ENCODE data around the gene SENP1.

The SENP1 gene

DNA sequence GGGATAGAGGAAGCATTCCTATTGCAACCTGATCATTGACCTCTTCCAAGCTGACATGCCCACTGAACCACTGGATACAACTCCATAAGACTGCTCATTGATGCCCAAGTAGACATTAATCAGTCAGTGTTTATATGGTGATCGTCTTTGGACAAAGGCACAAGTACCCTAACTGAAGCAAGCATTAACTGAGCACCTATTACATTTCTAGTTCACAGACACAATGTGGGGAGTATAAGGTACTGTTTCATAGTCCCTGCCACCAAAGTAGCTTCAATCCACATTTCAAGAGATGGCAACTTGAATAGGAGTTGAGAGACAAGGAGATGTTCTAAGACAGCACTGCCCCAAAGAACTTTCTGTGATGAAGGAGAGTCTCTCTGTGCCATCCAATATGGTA, 90.8 kb downstream of the SENP1 start:
- no peak for DNase-seq

DNA sequence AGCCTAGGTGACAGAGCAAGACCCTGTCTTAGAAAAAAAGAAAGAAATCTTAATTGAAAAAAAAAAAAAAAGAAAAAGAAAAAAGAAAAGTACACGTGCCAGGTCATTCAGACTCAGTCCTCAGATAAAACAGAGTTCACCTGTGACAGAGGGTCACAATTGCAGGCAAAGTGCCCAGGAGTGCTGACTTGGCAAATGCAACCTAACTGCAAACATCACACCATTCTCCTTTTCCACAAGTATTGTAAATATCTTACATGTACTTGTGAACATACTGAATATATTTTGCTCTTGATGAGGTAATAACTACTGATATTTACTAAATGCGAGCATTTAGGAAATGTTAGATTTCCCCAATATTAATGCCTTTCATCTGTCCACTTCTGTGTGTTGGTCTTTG, 92.6 kb downstream of the SENP1 start:
- DNase-seq = no peak

DNA sequence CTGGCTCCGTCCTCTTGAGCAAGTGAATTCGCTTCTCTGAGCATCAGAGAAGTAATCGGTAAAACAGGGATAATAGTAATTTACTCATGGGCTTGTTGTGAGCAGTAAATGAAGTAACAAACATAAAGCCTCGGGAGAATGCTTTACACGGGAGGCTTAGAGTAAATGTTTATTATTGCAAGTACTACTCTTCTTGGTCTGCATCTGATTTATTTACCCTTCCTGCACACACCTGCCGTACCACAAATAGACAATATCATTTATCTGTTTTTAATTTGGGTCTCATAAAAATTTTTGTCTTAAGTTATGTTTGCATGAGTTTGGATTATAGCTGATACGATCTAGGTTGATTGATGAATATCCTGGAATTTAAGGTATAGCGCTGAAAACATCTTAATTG, 93.8 kb downstream of the SENP1 start:
- DNase-seq = no peak

DNA sequence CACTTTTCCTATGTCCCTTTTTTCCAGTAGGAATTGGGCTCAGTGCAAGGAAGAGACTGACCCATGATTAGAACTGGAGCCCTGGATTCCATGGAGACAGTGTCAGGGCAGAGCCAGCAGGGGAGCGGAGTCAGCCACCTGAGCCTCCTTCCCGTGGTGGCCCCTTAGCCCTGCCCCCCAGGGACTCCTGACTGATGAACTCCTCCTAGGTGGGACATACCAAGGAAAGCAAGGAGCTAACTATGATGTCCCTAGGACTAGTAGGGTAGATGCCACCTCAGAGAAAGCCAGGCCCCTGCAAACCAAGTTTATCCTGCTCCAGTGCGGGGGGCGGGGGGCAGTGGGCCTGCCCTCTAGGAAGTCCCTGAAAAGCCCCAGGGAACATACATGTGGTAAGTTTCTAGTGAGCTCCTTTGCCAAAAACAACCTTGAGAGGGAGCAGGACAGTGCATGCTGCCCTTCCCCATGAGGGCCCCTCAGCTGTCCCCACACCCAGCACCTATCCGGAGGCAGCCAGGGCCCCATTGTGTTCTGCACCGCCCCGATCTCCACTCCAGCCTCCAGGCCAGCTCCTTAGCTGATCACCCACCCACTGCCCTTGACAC, 95.4 kb downstream of the SENP1 start:
- no peak for DNase-seq

DNA sequence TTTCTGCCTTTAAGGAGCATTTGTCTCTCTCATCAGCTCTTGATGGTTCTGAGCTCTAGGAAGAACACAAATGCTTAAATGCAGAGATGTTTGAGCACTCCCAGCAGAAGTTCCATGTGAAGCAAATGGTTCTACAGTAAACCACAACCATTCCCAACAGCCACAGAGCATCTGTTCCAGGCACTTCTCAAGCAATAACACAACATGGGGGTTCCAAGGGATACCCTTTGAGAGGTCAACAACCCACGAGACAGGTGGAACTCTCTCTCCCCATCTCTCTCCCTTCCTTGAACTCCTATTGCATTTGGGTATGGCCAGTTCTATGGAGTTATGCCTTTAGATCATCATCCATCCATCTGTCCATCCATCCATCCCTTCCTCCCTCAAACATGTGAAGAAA, 96.4 kb downstream of the SENP1 start:
- no peak for DNase-seq

DNA sequence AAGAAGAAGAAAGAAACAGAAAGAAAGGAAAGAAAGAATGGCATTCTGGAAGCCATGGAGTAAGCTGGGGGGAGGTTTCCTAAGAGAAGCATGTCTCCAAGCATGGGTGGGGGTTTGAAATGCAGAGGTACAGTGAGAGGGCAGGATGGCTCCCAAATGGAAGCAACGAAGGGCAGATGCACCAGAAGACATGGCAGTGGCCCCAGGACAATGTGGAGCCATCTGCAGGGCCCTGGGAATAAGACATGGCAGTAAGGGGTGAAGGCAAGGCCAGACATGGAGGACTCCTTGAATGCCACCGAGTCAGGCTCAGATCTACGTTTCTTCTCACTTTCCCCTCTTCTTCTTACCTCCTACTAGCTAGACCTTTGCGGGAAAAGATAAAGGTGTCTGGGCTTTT, 96.9 kb downstream of the SENP1 start:
- DNase-seq = no peak

DNA sequence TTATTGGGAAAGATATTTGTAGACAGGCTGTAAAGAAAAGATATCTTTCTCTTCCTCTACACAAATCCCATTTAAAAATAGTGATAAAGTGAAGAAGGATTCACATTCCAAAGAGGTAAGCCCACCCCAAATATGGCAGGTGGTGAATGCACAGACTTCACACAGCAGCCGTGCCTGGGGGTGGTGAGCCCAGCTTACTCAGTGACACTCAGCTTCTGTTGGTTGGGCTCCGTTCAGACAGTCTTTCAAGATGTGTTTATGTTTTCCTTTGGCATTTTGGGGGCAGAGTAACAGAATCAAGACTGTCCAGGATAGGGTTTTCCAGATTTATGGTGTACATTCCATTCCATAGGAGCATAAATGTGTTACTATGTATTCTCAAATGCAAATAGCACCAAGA, 97.5 kb downstream of the SENP1 start:
- no peak for DNase-seq

DNA sequence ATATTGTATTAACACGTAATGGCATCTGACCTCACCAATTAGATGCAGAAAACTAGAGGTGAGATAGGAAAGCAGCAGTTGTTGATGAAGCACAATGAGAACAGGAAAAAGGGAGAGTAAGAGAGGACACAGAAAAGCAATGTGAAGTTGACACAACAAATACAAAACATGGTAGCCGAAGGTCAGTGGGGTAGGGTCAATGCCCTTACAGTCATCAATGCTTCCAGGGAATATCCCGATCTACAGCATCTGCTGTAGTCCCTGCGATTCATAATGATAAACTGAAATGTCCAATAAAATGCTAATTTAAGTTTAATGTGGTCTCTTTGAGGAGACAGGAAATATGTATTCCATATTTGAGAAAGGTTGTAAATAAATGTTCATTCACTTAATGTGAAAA, 98.7 kb downstream of the SENP1 start:
- no peak for DNase-seq

DNA sequence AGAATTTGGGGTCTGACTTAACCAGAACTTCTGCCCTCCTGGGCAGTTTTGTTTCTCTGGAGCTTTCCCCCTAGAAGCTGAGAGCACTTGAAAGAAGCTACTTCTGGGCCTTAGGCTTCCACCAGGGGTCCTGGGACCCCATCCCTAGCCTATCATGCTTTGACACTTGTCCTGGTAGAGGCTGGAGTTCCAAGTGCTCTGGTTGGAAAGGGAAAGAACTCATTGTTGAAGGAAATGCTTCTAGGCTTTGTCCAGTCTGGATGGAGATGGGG, 100.2 kb downstream of the SENP1 start:
- DNase-seq = no peak

DNA sequence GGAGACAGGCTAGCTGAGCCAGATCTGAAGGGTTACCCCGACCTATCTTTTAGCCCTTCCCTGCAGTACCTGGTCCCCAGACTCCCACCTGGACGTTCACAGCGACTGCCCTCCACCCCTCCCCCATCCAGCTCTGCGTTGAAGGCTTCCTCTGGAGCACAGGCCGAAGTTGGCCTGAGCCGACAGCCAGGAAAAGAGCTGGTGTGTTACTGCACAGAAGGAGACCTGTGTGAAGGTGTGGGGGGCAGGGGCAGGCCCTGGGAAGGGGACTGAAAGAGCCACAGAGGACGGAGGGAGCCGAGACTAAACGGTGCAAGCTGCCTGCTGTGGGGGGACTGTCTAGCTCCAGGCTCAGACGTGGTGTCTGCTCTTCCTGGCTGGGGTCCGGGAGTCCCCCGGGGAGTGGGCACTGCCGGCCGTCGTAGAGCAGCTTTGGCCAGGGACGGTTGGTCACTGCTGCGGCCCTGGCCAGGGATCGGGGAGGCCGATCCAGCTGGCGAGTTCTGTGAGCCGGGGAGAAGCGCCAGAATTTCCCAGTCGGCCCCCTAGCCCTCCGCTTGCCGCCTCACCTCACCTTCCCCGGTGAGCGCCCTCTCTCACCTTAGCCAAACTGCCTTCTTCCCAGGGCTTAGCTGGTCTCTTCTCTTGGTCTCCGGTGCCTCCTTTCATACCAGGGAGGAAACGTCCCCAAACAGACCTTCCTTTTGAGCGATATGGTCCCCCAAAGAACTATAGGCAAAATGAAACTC, 100.7 kb downstream of the SENP1 start:
- DNase-seq = no peak

DNA sequence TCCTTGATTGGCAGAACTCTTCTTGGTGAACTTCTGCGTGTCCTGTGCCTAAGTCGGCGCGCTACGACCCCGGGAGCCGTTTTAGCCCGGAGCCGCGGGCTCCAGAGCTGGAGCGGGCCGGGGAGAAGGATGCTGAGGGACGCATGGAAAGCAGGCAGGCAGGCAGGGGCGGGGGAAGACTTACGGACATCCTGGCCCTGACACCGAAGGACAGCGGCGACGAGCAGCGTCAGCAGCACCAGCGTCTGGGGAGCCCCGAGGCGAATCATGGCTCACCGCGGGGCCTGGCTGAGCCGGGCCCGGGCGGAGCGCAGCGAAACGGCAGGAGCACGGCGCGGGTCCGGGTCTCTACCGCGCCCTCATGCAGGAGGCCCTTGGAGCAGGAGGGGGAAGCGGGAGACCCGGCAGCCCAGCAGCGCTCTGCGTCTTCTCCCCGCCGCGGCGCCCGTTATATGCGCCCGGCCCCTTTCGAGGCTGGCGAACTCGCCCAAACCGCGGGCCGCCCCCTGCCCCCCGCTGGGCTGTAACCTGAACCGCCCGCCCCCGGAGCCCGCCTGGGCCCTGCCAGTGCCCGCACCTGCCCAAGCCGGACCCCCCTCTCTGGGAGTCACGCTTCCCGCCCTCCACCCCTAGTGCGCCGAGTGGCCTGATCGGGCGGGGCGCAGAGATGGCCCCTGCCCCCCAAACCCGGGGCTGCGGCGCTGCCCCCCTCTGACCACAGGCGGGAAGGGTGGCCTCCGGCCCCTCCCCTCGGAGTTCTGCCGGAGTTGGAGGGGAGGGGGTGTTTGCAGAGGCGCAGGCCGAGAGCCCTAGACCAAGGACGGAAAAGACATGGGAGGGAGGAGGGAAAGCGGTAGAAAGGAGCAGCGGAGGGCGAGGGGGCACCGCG, 101.6 kb downstream of the SENP1 start, which contains the start of gene COL2A1:
TSS of gene COL2A1 (minus strand) at position 424 of the 889 bp plus-strand sequence. CDS start at position 269, 155 bp downstream.
- DNase-seq = peak; percentile 84

DNA sequence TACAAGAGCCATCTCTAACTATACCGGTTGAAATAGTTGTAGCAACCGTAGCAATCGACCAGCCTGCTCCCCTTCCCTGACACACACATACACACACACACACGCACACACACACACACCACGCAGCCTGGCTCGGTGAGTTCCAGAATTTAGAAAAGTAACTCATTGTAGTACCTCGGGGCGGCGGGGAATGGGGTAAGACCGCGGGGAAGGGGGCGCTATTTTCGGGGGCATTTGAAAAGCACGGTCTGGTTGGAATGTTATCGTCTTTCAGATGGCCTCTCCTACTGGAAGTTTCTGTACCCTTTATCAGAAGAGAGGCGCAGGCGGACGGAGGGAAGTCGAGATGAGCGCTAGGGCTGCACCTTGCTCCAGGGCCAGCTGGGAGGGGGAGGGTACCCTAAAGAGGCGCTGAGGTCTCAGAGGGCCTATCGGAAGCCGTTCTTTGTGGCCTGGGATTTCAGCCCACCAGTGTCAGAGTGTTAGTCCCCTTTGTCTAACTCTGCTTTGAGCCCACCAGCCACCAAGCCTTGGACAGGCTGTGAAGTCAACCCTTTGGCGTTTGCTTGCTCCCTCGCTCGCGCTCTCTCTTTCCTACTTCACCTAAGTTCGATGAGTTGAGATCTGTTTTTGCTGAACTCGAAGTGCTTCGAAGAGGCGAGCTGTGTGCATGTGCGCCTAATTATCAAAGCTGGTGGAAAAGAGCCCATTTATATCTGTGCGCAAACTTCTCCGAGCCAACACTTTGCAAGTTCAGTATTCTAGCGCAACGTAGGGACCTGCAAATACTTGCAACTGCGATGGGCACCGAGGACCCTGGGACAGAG, 102.4 kb downstream of the SENP1 start:
- DNase-seq = peak; percentile 46

DNA sequence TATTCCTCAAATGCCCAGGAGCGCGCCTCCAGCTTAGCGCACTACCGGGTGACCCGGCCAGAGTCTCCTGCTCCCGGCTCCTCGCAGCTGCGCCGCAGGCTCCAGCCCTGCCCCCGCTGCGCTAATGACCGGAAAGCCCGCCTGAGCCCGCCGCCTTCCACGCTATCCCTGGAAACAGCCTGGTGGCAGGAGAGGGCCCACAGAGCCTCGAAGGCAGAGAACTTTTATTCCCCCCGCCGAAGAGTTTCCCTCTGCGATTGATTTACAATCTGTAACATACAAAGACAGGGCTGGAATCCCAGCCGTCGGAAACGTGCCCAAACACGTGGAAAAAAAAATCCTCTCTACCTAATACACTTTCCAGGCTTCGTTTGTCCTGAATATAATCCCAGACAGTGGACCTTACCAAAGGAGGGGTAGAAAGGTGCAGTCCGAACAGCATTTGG, 103.1 kb downstream of the SENP1 start:
- peak; percentile 84 for DNase-seq

DNA sequence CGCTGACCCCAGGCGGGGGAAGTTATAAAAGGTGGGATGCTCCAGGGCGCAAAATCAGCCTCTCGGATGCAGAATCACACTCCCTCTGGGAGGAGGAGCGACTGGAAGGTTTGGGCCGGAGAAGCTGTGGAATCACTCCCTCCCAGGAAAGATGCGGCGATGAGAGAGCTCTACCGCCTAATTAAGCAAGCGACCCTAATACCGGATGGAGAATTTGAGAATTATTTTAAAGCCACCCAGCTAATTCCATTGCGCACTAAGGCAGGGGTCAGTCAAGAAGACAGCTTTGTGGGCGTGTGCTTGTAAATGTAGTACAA, 103.5 kb downstream of the SENP1 start:
- peak; percentile 40 for DNase-seq

DNA sequence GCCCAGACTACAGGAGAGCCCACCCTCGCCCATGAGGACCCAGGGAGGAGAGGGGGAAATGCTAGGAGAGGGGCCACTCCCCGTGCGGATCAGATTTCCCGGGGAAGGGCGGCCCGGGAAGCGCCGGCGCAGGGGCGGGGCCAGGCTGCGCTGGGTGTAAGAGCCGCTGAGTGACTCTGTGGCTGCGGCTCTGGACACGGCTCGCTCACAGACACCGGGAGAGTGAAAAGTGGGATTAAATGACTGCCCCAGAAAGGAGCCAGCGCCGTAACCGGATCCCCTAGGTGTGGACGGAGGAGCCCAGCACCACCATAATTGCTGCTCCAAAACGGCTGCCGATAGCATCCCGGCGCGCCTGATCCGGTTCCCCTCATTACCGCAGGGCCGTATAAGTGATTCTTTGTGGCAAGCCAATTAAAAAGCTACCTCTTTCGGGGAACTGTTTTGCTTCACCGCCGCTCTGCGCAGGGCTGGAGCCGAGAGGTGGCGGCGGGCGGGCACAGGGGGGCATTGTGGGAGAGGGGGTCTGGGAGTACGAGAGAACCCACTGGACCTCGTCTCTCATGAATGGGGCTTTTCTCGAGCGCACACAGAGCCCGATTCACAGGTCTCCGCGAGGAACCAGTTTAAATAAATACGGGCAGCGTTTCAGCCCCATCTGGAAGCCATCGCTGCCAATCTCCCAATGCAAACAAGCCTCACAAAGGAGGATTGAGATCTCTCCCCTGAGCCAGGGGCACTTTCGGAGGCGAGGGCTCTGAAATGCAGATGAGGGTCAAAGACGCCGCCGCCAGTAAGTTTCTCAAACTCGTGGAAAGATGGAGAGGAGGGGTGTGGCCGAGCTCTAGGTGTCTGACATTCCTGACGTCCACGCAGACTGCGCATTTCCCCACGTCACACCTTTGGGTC, 104.1 kb downstream of the SENP1 start:
- DNase-seq = peak; percentile 75

DNA sequence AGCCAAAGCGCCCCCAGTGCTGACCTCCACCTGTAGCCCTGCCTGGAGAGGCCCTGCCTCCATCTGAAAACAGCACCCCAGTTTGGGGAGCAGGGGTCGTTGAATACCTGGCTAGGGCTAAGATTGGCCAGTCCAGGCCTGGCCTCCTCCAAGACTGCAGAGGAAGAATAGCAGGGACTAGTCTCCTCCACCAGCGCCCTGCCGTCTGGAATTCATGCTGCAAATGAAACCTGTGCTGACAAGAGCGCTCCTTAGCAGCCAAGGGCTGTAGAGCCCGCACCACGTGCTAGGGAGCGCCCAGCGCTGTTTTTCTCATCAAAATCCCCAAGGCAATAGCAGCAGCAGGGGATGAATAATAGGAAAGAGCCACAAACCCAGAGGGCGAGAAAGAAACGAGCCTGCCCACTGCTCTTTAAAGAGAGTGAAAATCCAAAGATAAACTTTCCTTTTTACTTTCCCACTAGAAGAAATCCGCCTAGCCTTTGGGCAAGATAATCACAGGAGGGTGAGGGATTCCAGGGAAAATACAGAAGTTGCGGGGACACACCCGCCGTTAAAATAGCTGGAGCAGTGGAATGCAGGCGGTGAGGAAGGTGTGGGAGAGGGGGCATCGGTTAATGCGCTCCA, 104.9 kb downstream of the SENP1 start:
- DNase-seq = peak; percentile 72

DNA sequence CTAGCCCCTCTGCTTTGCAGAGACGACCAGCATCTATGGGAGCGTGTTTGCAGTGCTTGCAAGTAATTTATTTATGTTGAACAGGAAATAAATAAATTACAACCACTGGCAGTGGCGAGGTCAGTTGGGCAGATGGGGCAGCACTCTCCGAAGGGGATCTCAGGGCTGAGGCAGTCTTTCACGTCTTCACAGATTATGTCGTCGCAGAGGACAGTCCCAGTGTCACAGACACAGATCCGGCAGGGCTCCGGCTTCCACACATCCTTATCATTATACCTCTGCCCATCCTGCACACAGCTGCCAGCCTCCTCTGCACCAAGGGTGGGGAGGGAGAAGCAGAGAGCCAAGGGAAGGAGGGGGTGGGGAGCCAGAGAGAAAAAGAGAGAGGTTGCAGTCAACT, 106.1 kb downstream of the SENP1 start:
- no peak for DNase-seq

DNA sequence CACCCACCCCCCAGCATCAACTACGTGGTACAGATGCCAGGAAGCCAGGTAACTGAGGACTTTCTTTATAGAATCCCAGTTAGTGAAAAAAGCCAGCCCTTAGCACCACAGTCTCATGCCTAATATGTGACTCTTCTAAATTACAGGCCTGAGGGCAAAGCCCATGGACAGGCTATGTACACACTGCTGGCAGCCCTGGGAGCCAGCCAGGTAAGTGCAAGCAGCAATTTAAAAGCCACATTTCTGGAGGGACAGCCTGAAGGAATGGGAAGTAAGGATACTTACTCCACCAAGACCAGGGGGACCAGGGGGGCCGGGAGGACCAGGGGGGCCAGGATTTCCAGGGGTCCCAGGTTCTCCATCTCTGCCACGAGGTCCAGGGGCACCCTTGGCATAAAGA, 108.6 kb downstream of the SENP1 start:
- DNase-seq = peak; percentile 62

DNA sequence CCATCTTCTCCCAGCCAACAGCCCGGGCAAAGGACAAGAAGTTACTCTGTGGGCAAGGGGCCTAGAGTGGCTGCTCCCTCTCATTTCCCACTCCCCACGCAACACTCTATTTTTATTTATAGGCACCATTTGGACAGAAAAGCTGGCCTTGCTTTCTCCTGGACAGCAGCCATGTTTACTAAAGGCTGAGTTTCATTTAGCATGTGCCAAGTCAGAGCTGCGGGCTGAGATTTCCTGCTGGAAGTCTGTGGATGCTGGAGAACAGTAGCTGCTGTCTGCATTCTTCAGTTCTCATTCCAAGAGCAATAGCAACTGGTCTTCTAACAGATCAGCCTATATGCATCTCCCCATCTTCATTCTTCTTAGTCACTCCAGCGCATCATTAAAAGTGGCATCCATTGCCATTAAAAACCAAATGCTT, 109.9 kb downstream of the SENP1 start:
- DNase-seq = peak; percentile 75

DNA sequence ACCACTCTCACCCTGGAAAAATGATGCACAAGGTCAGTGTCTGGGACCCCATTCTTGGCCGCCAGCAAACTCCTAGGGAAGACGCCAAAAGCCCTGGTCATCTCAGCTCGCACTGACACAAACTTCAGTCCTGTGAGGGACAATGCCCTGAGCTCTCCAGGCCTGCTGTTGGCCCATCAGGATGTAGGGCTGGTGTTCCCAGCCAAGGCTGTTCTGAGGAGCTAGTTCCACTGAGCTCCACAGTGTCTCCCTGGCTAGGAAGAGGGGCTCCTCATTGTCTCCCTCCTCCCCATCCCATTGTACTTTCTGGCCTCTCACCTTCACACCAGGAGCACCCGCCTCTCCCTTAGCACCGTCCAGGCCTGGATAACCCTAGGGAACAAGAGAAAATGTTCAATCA, 112.4 kb downstream of the SENP1 start:
- no peak for DNase-seq

Measured in femur (tissue), 1 donor.